ENCODE data around the gene EMILIN3. TPM values are rescaled to one million over a fixed set of nuclear protein-coding genes. Genes with fewer than 3 reads are reported as not detected.

The EMILIN3 gene
- total and polyA plus RNA-seq, 2 donors (not counting 3 experiments of a cell fraction or from before 2014, with no cell fraction given): 0.15 TPM; not detected in 1

DNA sequence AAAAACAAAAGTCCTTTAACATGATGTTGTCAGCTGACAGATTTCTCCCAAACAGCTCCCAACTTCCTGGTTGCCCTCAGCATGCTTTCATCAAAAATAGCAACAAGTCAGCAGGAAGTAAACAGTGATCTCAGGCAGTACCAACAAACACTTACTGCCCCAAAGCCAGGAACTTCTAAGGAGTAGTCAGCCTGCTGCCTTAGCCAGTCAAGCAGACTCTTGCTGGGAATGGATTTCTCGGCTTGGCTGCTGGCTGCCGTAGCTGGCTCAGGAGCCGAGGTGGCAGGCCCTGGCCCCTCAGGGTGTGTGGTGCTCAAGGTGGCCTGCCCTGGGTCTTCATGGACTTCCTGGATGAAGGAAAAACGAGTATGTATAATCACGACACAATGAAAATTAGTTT, 46.6 kb upstream of the EMILIN3 start:
- Histone ChIP-seq H3K9me1 (replicated peaks; ENCODE audit: control insufficient read depth, extremely low read depth, insufficient read depth, low read length) (no peaks in the 10 kb centered on the region), H3K9ac (replicated peaks; ENCODE audit: extremely low read depth, insufficient read depth, low read length) (no peak overlapping the region), H3K79me2 (ENCODE audit: control insufficient read depth, insufficient read depth, low read length) (no peaks in the 10 kb centered on the region), H3K36me3 (ENCODE audit: control insufficient read depth in 2 of 2, extremely low read depth in 1 of 2, insufficient read depth in 2 of 2, low read length in 2 of 2) (peaks cover 2 to 50% of the 10 kb centered on the region in 2 experiments), H3K4me2 (ENCODE audit: insufficient read depth, low read length) (no peak overlapping the region), H3K4me1 (ENCODE audit: control insufficient read depth, extremely low read depth, insufficient read depth, low read length) (no peaks in the 10 kb centered on the region), H3K27ac (ENCODE audit: insufficient read depth, low read depth, low read length) (no peak overlapping the region), H4K20me1 (replicated peaks; ENCODE audit: control insufficient read depth, extremely low read depth, insufficient read depth, low read length) (no peaks in the 10 kb centered on the region), H3K4me3 (replicated peaks in 1 of 3; ENCODE audit: insufficient read depth in 1 of 3, low read depth in 1 of 3, low read length in 3 of 3) (no peak overlapping the region), H2AFZ (ENCODE audit: low read depth, low read length) (no peak overlapping the region), H3K27me3 (ENCODE audit: control insufficient read depth in 2 of 2, insufficient read depth in 2 of 2, low read length in 2 of 2) (no peaks in the 10 kb centered on the region), H3K9me3 (replicated peaks; ENCODE audit: control insufficient read depth, insufficient read depth, low read length) (no peaks in the 10 kb centered on the region)
- dilution Hi-C loops (cut with MboI; ENCODE audit: extremely low pct_ligation_motif_present, low sequenced_read_pairs) (no loop called here), intact Hi-C loops (cut with micrococcal nuclease) (no loop called here)
- ChIA-PET POLR2A (no interaction called here), CTCF (interaction anchor here (1.6 to 2.1 kb wide), 2 partner anchors 240 to 278 kb away, joined by 6 to 13 read pairs; no protein-coding TSS in a partner anchor)
- TF ChIP-seq EZH2 (IDR thresholded peaks at IDR 0.05; ENCODE audit: borderline replicate concordance, low read depth, low read length, severe bottlenecking): no peak
- no peak for TF ChIP-seq FOS (IDR thresholded peaks at IDR 0.05; ENCODE audit: borderline replicate concordance, insufficient read depth, low read length)
- TF ChIP-seq POLR2A (IDR thresholded peaks at IDR 0.05; ENCODE audit: low read depth, low read length): no peak
- no peak for TF ChIP-seq MAX (IDR thresholded peaks at IDR 0.05; ENCODE audit: insufficient read depth, insufficient read length)
- TF ChIP-seq JUN (IDR thresholded peaks at IDR 0.05; ENCODE audit: borderline replicate concordance, insufficient read depth, insufficient read length, low read depth): no peak
- no peak for TF ChIP-seq MYC (IDR thresholded peaks at IDR 0.05; ENCODE audit: low read depth, low read length)
- TF ChIP-seq GATA2 (IDR thresholded peaks at IDR 0.05; ENCODE audit: insufficient read depth, insufficient read length, low read depth, low read length): no peak
- TF ChIP-seq, protein P1, sequence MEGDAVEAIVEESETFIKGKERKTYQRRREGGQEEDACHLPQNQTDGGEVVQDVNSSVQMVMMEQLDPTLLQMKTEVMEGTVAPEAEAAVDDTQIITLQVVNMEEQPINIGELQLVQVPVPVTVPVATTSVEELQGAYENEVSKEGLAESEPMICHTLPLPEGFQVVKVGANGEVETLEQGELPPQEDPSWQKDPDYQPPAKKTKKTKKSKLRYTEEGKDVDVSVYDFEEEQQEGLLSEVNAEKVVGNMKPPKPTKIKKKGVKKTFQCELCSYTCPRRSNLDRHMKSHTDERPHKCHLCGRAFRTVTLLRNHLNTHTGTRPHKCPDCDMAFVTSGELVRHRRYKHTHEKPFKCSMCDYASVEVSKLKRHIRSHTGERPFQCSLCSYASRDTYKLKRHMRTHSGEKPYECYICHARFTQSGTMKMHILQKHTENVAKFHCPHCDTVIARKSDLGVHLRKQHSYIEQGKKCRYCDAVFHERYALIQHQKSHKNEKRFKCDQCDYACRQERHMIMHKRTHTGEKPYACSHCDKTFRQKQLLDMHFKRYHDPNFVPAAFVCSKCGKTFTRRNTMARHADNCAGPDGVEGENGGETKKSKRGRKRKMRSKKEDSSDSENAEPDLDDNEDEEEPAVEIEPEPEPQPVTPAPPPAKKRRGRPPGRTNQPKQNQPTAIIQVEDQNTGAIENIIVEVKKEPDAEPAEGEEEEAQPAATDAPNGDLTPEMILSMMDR (IDR thresholded peaks at IDR 0.05; ENCODE audit: extremely low read depth in 1 of 2, insufficient read depth in 1 of 2, low read depth in 1 of 2, low read length in 2 of 2): no peak
- TF ChIP-seq POLR2AphosphoS5 (IDR thresholded peaks at IDR 0.05; ENCODE audit: insufficient read depth, low read depth, low read length): no peak
- DNase-seq (ENCODE audit: low read depth, low spot score) (no peak), FAIRE-seq (no peak)
- BruUV-seq (replicated peaks): no TSS peak
